ENCODE results near the gene PINLYP. TPM values are rescaled to one million over a fixed set of nuclear protein-coding genes. Genes with fewer than 3 reads are reported as not detected.

The PINLYP gene
- polyA plus RNA-seq, 1 donor (not counting 4 experiments of a cell fraction or from before 2014, with no cell fraction given) = 16.0 TPM

GRCh38 chr19:43622070-43622469, 46.5 kb downstream of the PINLYP start:
- Histone ChIP-seq H2AFZ (ENCODE audit: control insufficient read depth, low read length) (no peak overlapping the region), H3K36me3 (ENCODE audit: control insufficient read depth in 2 of 2, extremely low read depth in 1 of 2, insufficient read depth in 2 of 2, low read length in 2 of 2) (no peaks in the 10 kb centered on the region), H3K9me3 (ENCODE audit: control insufficient read depth, low read depth, low read length) (no peaks in the 10 kb centered on the region), H4K20me1 (ENCODE audit: control insufficient read depth, extremely low read depth, insufficient read depth, low read length) (no peaks in the 10 kb centered on the region), H3K9me1 (ENCODE audit: control insufficient read depth, extremely low read depth, insufficient read depth, low read length) (no peaks in the 10 kb centered on the region), H3K4me3 (ENCODE audit: control insufficient read depth in 2 of 3, extremely low read depth in 1 of 3, insufficient read depth in 2 of 3, low read depth in 1 of 3, low read length in 3 of 3) (no peak overlapping the region), H3K9ac (ENCODE audit: control insufficient read depth, extremely low read depth, insufficient read depth, low read length) (no peak overlapping the region), H3K4me2 (ENCODE audit: control insufficient read depth, extremely low read depth, insufficient read depth, low read depth, low read length) (no peak overlapping the region), H3K79me2 (ENCODE audit: control insufficient read depth, insufficient read depth, low read length) (peaks cover 7% of the 10 kb centered on the region), H3K4me1 (ENCODE audit: control insufficient read depth, extremely low read depth, insufficient read depth, low read length) (peaks cover 22% of the 10 kb centered on the region), H3K27ac (ENCODE audit: control insufficient read depth, insufficient read depth, low read length) (no peak overlapping the region), H3K27me3 (ENCODE audit: control insufficient read depth, extremely low read depth, insufficient read depth, low read length) (no peaks in the 10 kb centered on the region)
- no peak for FAIRE-seq
- no peak for TF ChIP-seq EZH2 (IDR thresholded peaks at IDR 0.05; ENCODE audit: low read length)
- TF ChIP-seq, protein P1, sequence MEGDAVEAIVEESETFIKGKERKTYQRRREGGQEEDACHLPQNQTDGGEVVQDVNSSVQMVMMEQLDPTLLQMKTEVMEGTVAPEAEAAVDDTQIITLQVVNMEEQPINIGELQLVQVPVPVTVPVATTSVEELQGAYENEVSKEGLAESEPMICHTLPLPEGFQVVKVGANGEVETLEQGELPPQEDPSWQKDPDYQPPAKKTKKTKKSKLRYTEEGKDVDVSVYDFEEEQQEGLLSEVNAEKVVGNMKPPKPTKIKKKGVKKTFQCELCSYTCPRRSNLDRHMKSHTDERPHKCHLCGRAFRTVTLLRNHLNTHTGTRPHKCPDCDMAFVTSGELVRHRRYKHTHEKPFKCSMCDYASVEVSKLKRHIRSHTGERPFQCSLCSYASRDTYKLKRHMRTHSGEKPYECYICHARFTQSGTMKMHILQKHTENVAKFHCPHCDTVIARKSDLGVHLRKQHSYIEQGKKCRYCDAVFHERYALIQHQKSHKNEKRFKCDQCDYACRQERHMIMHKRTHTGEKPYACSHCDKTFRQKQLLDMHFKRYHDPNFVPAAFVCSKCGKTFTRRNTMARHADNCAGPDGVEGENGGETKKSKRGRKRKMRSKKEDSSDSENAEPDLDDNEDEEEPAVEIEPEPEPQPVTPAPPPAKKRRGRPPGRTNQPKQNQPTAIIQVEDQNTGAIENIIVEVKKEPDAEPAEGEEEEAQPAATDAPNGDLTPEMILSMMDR (optimal IDR thresholded peaks at IDR 0.05 in 1 of 3, IDR thresholded peaks at IDR 0.05 in 1 of 3, conservative IDR thresholded peaks at IDR 0.05 in 1 of 3; ENCODE audit: extremely low read depth in 1 of 3, insufficient read depth in 2 of 3, low read length in 3 of 3) = no peak
- no peak for DNase-seq (ENCODE audit: low read depth, low spot score)
- dilution Hi-C loops (cut with MboI; ENCODE audit: extremely low pct_ligation_motif_present, low sequenced_read_pairs) = no loop called here

GRCh38 chr19:43622956-43623355, 47.4 kb downstream of the PINLYP start:
- no peaks in the 10 kb centered on the region for H3K9me1 ChIP-seq (ENCODE audit: control insufficient read depth, extremely low read depth, insufficient read depth, low read length)
- DNase-seq (ENCODE audit: low read depth, low spot score) = no peak
- no peaks in the 10 kb centered on the region for H4K20me1 ChIP-seq (ENCODE audit: control insufficient read depth, extremely low read depth, insufficient read depth, low read length)
- H3K36me3 ChIP-seq (ENCODE audit: control insufficient read depth in 2 of 2, extremely low read depth in 1 of 2, insufficient read depth in 2 of 2, low read length in 2 of 2) = no peaks in the 10 kb centered on the region
- dilution Hi-C loops (cut with MboI; ENCODE audit: extremely low pct_ligation_motif_present, low sequenced_read_pairs) = no loop called here
- H3K9ac ChIP-seq (ENCODE audit: control insufficient read depth, extremely low read depth, insufficient read depth, low read length) = no peak overlapping the region
- no peaks in the 10 kb centered on the region for H3K9me3 ChIP-seq (ENCODE audit: control insufficient read depth, low read depth, low read length)
- no peak for FAIRE-seq
- H3K27ac ChIP-seq (ENCODE audit: control insufficient read depth, insufficient read depth, low read length) = no peak overlapping the region
- H3K4me1 ChIP-seq (ENCODE audit: control insufficient read depth, extremely low read depth, insufficient read depth, low read length) = peaks cover 22% of the 10 kb centered on the region
- no peak overlapping the region for H2AFZ ChIP-seq (ENCODE audit: control insufficient read depth, low read length)
- H3K4me3 ChIP-seq (ENCODE audit: control insufficient read depth in 2 of 3, extremely low read depth in 1 of 3, insufficient read depth in 2 of 3, low read depth in 1 of 3, low read length in 3 of 3) = no peak overlapping the region
- TF ChIP-seq, protein P1 (optimal IDR thresholded peaks at IDR 0.05 in 1 of 3, IDR thresholded peaks at IDR 0.05 in 1 of 3, conservative IDR thresholded peaks at IDR 0.05 in 1 of 3; ENCODE audit: extremely low read depth in 1 of 3, insufficient read depth in 2 of 3, low read length in 3 of 3) = no peak
- no peak for TF ChIP-seq EZH2 (IDR thresholded peaks at IDR 0.05; ENCODE audit: low read length)
- no peaks in the 10 kb centered on the region for H3K27me3 ChIP-seq (ENCODE audit: control insufficient read depth, extremely low read depth, insufficient read depth, low read length)
- no peak overlapping the region for H3K4me2 ChIP-seq (ENCODE audit: control insufficient read depth, extremely low read depth, insufficient read depth, low read depth, low read length)
- peaks cover 5% of the 10 kb centered on the region for H3K79me2 ChIP-seq (ENCODE audit: control insufficient read depth, insufficient read depth, low read length)

Measured in keratinocyte (primary cell).